ENCODE results near the gene ATAD3C. TPM values are rescaled to one million over a fixed set of nuclear protein-coding genes. Genes with fewer than 3 reads are reported as not detected.
"Not testable (repeated sequence)": the region's sequence is repeated elsewhere in the genome, so short reads cannot be mapped to it uniquely, and the experiment has no call there.

The ATAD3C gene
- total and polyA plus RNA-seq, 2 experiments from 2014 or later, result 0.51 TPM; not detected in 1

DNA sequence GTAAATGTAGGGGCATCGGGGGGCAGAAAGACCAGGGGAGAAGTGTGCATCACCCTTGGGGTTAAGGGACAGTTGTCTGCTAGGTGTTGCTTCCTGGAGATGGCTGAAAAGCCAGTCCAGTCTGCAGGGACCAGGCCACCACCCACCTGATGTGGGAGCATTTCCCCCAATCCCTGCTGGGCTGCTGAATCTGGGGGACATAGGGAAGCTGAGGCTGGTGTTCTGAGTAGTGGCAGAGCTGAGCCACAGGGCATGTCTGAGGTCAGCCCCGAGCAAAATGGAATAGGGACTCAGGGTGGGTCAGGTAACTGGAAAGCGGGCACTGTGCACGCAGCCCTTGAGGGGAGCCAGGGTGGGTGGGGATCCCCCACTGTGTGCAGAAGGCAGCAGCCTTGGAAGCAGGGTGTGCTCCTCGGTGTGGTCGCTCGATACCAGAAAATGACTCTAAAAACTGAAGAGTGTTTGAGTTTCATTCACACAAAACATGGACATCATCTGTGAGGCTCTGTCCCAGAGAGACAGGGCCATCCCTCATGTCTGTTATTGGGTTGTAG, 48.0 kb upstream of the ATAD3C start:
- TF ChIP-seq EZH2phosphoT487 (IDR thresholded peaks at IDR 0.05; ENCODE audit: insufficient read depth, low read depth), result no peak
- in situ Hi-C loops (cut with MboI), result no loop called here
- no peak overlapping the region for H3K4me2 ChIP-seq (ENCODE audit: unreplicated experiment)

GRCh38 chr1:1402072-1402900, 47.2 kb upstream of the ATAD3C start:
- H3K27me3 ChIP-seq (replicated peaks; ENCODE audit: insufficient read depth), result no peaks in the 10 kb centered on the region
- peaks cover 10% of the 10 kb centered on the region; the same call in 1 of the 2 replicates for H3K36me3 ChIP-seq (ENCODE audit: low read depth)
- no peaks in the 10 kb centered on the region for H3K9me3 ChIP-seq (ENCODE audit: low read depth)
- no peak for TF ChIP-seq EZH2phosphoT487 (IDR thresholded peaks at IDR 0.05; ENCODE audit: insufficient read depth, low read depth)
- TF ChIP-seq EZH2 (IDR thresholded peaks at IDR 0.05; ENCODE audit: insufficient read depth, poor library complexity, severe bottlenecking), result no peak
- peaks cover 96% of the 10 kb centered on the region for H3K79me2 ChIP-seq (ENCODE audit: insufficient read depth)
- no peak overlapping the region for H2AFZ ChIP-seq
- H3K4me2 ChIP-seq (ENCODE audit: unreplicated experiment), result no peak overlapping the region
- peak; percentile 84 for DNase-seq
- peak overlapping the region; percentile 29 for H3K27ac ChIP-seq
- peaks cover 18% of the 10 kb centered on the region for H3K4me1 ChIP-seq (ENCODE audit: insufficient read depth)
- in situ Hi-C loops (cut with MboI), result no loop called here
- H3K4me3 ChIP-seq, result no peak overlapping the region
- H3K9ac ChIP-seq, result no peak overlapping the region
- H3K9me2 ChIP-seq (ENCODE audit: insufficient read depth), result no peaks in the 10 kb centered on the region
- no peaks in the 10 kb centered on the region for H4K20me1 ChIP-seq (ENCODE audit: insufficient read depth)
- 75 to 79% methylated on average over 20 of the region's 20 CpGs for WGBS, 2 experiments (ENCODE audit: low coverage in 1 of 2, low lambda C conversion rate in 2 of 2, missing lambda C conversion rate in 2 of 2)
- peaks cover 36% of the 10 kb centered on the region for H3F3A ChIP-seq (ENCODE audit: insufficient read depth)

More for the DNA sequence above, 48.0 kb upstream of the ATAD3C start:
- Histone ChIP-seq H3K79me2 (ENCODE audit: insufficient read depth) (peaks cover 97% of the 10 kb centered on the region), H3K4me3 (no peak overlapping the region), H3K9me3 (ENCODE audit: low read depth) (no peaks in the 10 kb centered on the region), H3K27me3 (replicated peaks; ENCODE audit: insufficient read depth) (no peaks in the 10 kb centered on the region), H3K36me3 (ENCODE audit: low read depth) (peaks cover 14% of the 10 kb centered on the region; the same call in 1 of the 2 replicates), H3K9me2 (ENCODE audit: insufficient read depth) (no peaks in the 10 kb centered on the region), H3K9ac (no peak overlapping the region), H4K20me1 (ENCODE audit: insufficient read depth) (no peaks in the 10 kb centered on the region), H2AFZ (no peak overlapping the region), H3K27ac (0 out of 2 replicates have a peak overlapping the region, but pooled peaks have one; percentile 29), H3K4me1 (ENCODE audit: insufficient read depth) (peaks cover 18% of the 10 kb centered on the region), H3F3A (ENCODE audit: insufficient read depth) (peaks cover 37% of the 10 kb centered on the region)
- no peak for DNase-seq
- 84 to 92% methylated on average over 6 to 7 of the region's 7 CpGs for WGBS, 2 experiments (ENCODE audit: low coverage in 1 of 2, low lambda C conversion rate in 2 of 2, missing lambda C conversion rate in 2 of 2)

DNA sequence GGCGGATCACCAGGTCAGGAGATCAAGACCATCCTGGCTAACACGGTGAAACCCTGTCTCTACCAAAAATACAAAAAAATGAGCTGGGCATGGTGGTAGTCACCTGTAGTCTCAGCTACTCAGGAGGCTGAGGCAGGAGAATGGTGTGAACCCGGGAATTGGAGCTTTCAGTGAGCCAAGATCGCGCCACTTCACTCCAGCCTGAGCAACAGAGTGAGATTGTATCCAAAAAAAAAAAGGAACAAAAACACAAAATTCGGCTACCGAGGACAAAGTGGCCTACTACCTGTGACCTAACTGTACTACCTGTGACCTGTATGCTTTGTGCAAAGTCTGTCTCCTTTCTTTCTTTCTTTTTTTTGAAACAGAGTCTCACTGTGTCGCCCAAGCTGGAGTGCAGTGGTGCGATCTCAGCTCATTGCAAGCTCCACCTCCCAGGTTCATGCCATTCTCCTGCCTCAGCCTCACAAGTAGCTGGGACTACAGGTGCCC, 46.5 kb upstream of the ATAD3C start:
- H3K4me2 ChIP-seq (ENCODE audit: unreplicated experiment); in situ Hi-C loops (cut with MboI); H3K27ac ChIP-seq; H4K20me1 ChIP-seq (ENCODE audit: insufficient read depth); H2AFZ ChIP-seq; H3K9me3 ChIP-seq (ENCODE audit: low read depth); H3K4me3 ChIP-seq; DNase-seq; H3K27me3 ChIP-seq (replicated peaks; ENCODE audit: insufficient read depth); H3K36me3 ChIP-seq (ENCODE audit: low read depth); H3K9ac ChIP-seq; H3K9me2 ChIP-seq (ENCODE audit: insufficient read depth): not testable (repeated sequence)
- Histone ChIP-seq H3K79me2 (ENCODE audit: insufficient read depth) (peaks cover 96% of the 10 kb centered on the region), H3F3A (ENCODE audit: insufficient read depth) (peaks cover 30% of the 10 kb centered on the region), H3K4me1 (ENCODE audit: insufficient read depth) (peaks cover 14% of the 10 kb centered on the region)
- 93 to 96% methylated on average over 9 of the region's 9 CpGs for WGBS, 2 experiments (ENCODE audit: low coverage in 1 of 2, low lambda C conversion rate in 2 of 2, missing lambda C conversion rate in 2 of 2)

- H2AFZ ChIP-seq, result no peak overlapping the region
- no peaks in the 10 kb centered on the region for H3K9me2 ChIP-seq (ENCODE audit: insufficient read depth)
- H3K36me3 ChIP-seq (ENCODE audit: low read depth), result 0 out of 2 replicates have a peak, but pooled peaks cover 5% of the 10 kb centered on the region
- peaks cover 29% of the 10 kb centered on the region for H3F3A ChIP-seq (ENCODE audit: insufficient read depth)
- in situ Hi-C loops (cut with MboI), result no loop called here
- H3K9ac ChIP-seq, result no peak overlapping the region
- H3K27me3 ChIP-seq (replicated peaks; ENCODE audit: insufficient read depth), result no peaks in the 10 kb centered on the region
- peak; percentile 23 for DNase-seq
- no peak overlapping the region for H3K4me3 ChIP-seq
- no peak for TF ChIP-seq EZH2phosphoT487 (IDR thresholded peaks at IDR 0.05; ENCODE audit: insufficient read depth, low read depth)
- TF ChIP-seq EZH2 (IDR thresholded peaks at IDR 0.05; ENCODE audit: insufficient read depth, poor library complexity, severe bottlenecking), result no peak
- H3K4me2 ChIP-seq (ENCODE audit: unreplicated experiment), result no peak overlapping the region
- H4K20me1 ChIP-seq (ENCODE audit: insufficient read depth), result 0 out of 2 replicates have a peak, but pooled peaks cover 3% of the 10 kb centered on the region
- no peak overlapping the region for H3K27ac ChIP-seq
- WGBS, 2 experiments (ENCODE audit: low coverage in 1 of 2, low lambda C conversion rate in 2 of 2, missing lambda C conversion rate in 2 of 2), result 75 to 78% methylated on average over 7 of the region's 7 CpGs
- no peaks in the 10 kb centered on the region for H3K9me3 ChIP-seq (ENCODE audit: low read depth)
- peaks cover 21% of the 10 kb centered on the region for H3K4me1 ChIP-seq (ENCODE audit: insufficient read depth)
- peaks cover 96% of the 10 kb centered on the region for H3K79me2 ChIP-seq (ENCODE audit: insufficient read depth)
Observed at GRCh38 chr1:1403653-1404052, 45.8 kb upstream of the ATAD3C start.

Data from GM23248 (cell line).